ENCODE measurements around the gene KANSL1L. TPM values are rescaled to one million over a fixed set of nuclear protein-coding genes. Genes with fewer than 3 reads are reported as not detected.

Gene KANSL1L
- polyA plus RNA-seq, 3 donors = 40.6 to 77.8 (median 61.4) TPM

GRCh38 chr2:210002158-210003157 is 168.8 kb downstream of the KANSL1L start, which contains the start of gene RPE:
TSS of gene RPE (plus strand) at chr2:210002638. CDS start at chr2:210002662, 24 bp downstream.
- peak; percentile 94 for DNase-seq

GRCh38 chr2:210000464-210001324 is 170.5 kb downstream of the KANSL1L start:
- DNase-seq = no peak

- no peak for DNase-seq
Measured at GRCh38 chr2:209998596-209998995, 172.6 kb downstream of the KANSL1L start.

GRCh38 chr2:209993968-209994367 is 177.2 kb downstream of the KANSL1L start:
- no peak for DNase-seq

- no peak for DNase-seq
Measured at GRCh38 chr2:209990838-209991237, 180.4 kb downstream of the KANSL1L start.

GRCh38 chr2:209988010-209988409 is 183.2 kb downstream of the KANSL1L start:
- no peak for DNase-seq

GRCh38 chr2:209986415-209986814 is 184.8 kb downstream of the KANSL1L start:
- no peak for DNase-seq

GRCh38 chr2:209985874-209986273 is 185.3 kb downstream of the KANSL1L start:
- no peak for DNase-seq

GRCh38 chr2:209984291-209984690 is 186.9 kb downstream of the KANSL1L start:
- no peak for DNase-seq

- peak; percentile 28 for DNase-seq
Measured at GRCh38 chr2:209977386-209978239, 193.6 kb downstream of the KANSL1L start.

- DNase-seq = no peak
Measured at GRCh38 chr2:209976698-209977385, 194.4 kb downstream of the KANSL1L start.

GRCh38 chr2:209974576-209974975 is 196.6 kb downstream of the KANSL1L start:
- DNase-seq = no peak

- no peak for DNase-seq
Measured at GRCh38 chr2:209973328-209973727, 197.9 kb downstream of the KANSL1L start.

Other genes starting within 250 kb of the KANSL1L start
- 10 to 100 TPM; 59.3 to 63.8 (median 62.9) TPM for gene RPE, start 168.8 kb downstream of the KANSL1L start, polyA plus RNA-seq (ENCODE audit: insufficient read length in 3 of 3)
- 10 to 100 TPM; 14.4 to 31.4 (median 26.3) TPM for gene ACADL, start 54.0 kb upstream of the KANSL1L start, polyA plus RNA-seq (ENCODE audit: insufficient read length in 3 of 3)
- 1 to 10 TPM in 1 of 3 donors, under 1 TPM in 1, not detected in 1; 0.23 to 4.1 TPM for gene MYL1, start 143.8 kb upstream of the KANSL1L start, polyA plus RNA-seq (ENCODE audit: insufficient read length in 3 of 3)

Data from renal pelvis (tissue), 4 donors.